K562 (cell line): ENCODE results near the gene CABLES1. TPM values are rescaled to one million over a fixed set of nuclear protein-coding genes. Genes with fewer than 3 reads are reported as not detected.
A peak's percentile ranks its signal among the peaks of the same experiment; 100 is the strongest.

Experiments
- BRCA1 ChIP-seq, 2 experiments: fragments of 450-650 bp in 1 of 2; sonication (generic) in 1 of 2; formaldehyde crosslinking in 1 of 2; IDR thresholded peaks; 2 replicates each; pipeline versions ENCODE4 v1.5.0 to v1.6.1; 2017 to 2020; ENCODE audit warnings: mild to moderate bottlenecking in 1 of 2, missing genetic modification reagents in 1 of 2
- BRF1 ChIP-seq: IDR thresholded peaks from 3 replicates; pipeline ENCODE4 v1.6.1; 2011; ENCODE audit warnings: borderline replicate concordance, mild to moderate bottlenecking; ENCODE audit not compliant: insufficient read length; ENCODE audit errors: extremely low read depth
- CCNT2 ChIP-seq: IDR thresholded peaks from 2 replicates; pipeline ENCODE4 v1.6.1; 2011; ENCODE audit warnings: borderline replicate concordance, low read depth, mild to moderate bottlenecking, moderate library complexity, mixed read lengths, low read length; ENCODE audit not compliant: insufficient read length; ENCODE audit errors: extremely low read depth
- DMBX1 ChIP-seq: fragments of 250-450 bp; sonication (Bioruptor Pico); IDR thresholded peaks from 2 replicates; pipeline ENCODE4 v1.8.0; 2022; ENCODE audit warnings: inconsistent platforms, mild to moderate bottlenecking, moderate library complexity, borderline replicate concordance
- E2F3 ChIP-seq: fragments of 250-450 bp; sonication (Bioruptor Pico); IDR thresholded peaks from 2 replicates; pipeline ENCODE4 v1.4.0; 2020; ENCODE audit warnings: mild to moderate bottlenecking
- E2F5 ChIP-seq: sonication (generic); formaldehyde crosslinking; IDR thresholded peaks from 2 replicates; pipeline ENCODE4 v1.8.0; 2022; ENCODE audit warnings: mild to moderate bottlenecking, missing genetic modification reagents
- ETV6 ChIP-seq, 3 experiments: fragments of 150-350 bp in 1 of 3; sonication (generic) in 1 of 3; formaldehyde crosslinking in 1 of 3; IDR thresholded peaks; 2 replicates each; pipeline versions ENCODE4 v1.6.1 to v1.8.0; 2014 to 2022; ENCODE audit warnings: borderline replicate concordance in 2 of 3, low read depth in 2 of 3, antibody characterized with exemption in 1 of 3, low read length in 1 of 3, mild to moderate bottlenecking in 1 of 3, missing genetic modification reagents in 1 of 3
- GABPA ChIP-seq: fragments of 200-800 bp; sonication (Bioruptor generic); conservative IDR thresholded peaks from 2 replicates; pipeline ENCODE4 v1.6.1; 2016; ENCODE audit warnings: low read depth, missing genetic modification characterization, missing compliant biosample characterization
- GATA2 ChIP-seq: sonication (generic); formaldehyde crosslinking; IDR thresholded peaks from 2 replicates; pipeline ENCODE4 v1.4.0; 2020; ENCODE audit warnings: mild to moderate bottlenecking, missing genetic modification reagents
- HDAC8 ChIP-seq: fragments of 450-650 bp; IDR thresholded peaks from 2 replicates; pipeline ENCODE4 v1.6.1; 2016; ENCODE audit warnings: mild to moderate bottlenecking, missing genetic modification characterization, moderate library complexity, missing compliant biosample characterization
- HIVEP1 ChIP-seq: fragments of 250-450 bp; sonication (Bioruptor Pico); IDR thresholded peaks from 2 replicates; pipeline ENCODE4 v1.4.0; 2020; ENCODE audit warnings: mild to moderate bottlenecking
- MAX ChIP-seq: sonication (generic); formaldehyde crosslinking; IDR thresholded peaks from 2 replicates; pipeline ENCODE4 v1.9.0; 2022; ENCODE audit warnings: mild to moderate bottlenecking, missing genetic modification reagents
- MEF2D ChIP-seq: conservative IDR thresholded peaks from 2 replicates; pipeline ENCODE4 v1.6.1; 2016; ENCODE audit warnings: low read depth, missing genetic modification characterization, missing compliant biosample characterization
- NRF1 ChIP-seq, 2 experiments: fragments of 450-650 bp; IDR thresholded peaks in 1 of 2; conservative IDR thresholded peaks in 1 of 2; 2 replicates each; pipeline ENCODE4 v1.6.1; 2014; ENCODE audit warnings: mild to moderate bottlenecking in 2 of 2
- PBX2 ChIP-seq, 2 experiments: IDR thresholded peaks in 1 of 2; conservative IDR thresholded peaks in 1 of 2; 2 replicates each; pipeline ENCODE4 v1.6.1; 2016; ENCODE audit warnings: low read depth in 2 of 2, mild to moderate bottlenecking in 1 of 2, missing compliant biosample characterization in 1 of 2, missing genetic modification characterization in 1 of 2, moderate library complexity in 1 of 2
- POLR2G ChIP-seq: fragments of 200-400 bp; formaldehyde crosslinking; IDR thresholded peaks from 2 replicates; pipeline ENCODE4 v1.6.1; 2017; ENCODE audit warnings: low read depth, mild to moderate bottlenecking, antibody characterized with exemption, low read length, moderate library complexity
- POLR2H ChIP-seq: IDR thresholded peaks from 2 replicates; pipeline ENCODE4 v1.6.1; 2016; ENCODE audit warnings: missing genetic modification characterization, low read depth, mild to moderate bottlenecking, control low read depth, missing compliant biosample characterization, moderate library complexity
- PTTG1 ChIP-seq: fragments of 450-650 bp; IDR thresholded peaks from 2 replicates; pipeline ENCODE4 v1.6.1; 2016; ENCODE audit warnings: low read depth, mild to moderate bottlenecking, missing genetic modification characterization, missing compliant biosample characterization
- RBM39 ChIP-seq: fragments of 200-400 bp; formaldehyde crosslinking; optimal IDR thresholded peaks from 2 replicates; pipeline ENCODE3; 2018; ENCODE audit warnings: low read depth, low read length
- SP2 ChIP-seq: IDR thresholded peaks from 2 replicates; pipeline ENCODE4 v1.6.1; 2011; ENCODE audit warnings: mild to moderate bottlenecking, low read depth, low read length, moderate library complexity; ENCODE audit not compliant: poor library complexity, severe bottlenecking; ENCODE audit errors: extremely low read depth
- SPI1 ChIP-seq: IDR thresholded peaks from 2 replicates; pipeline ENCODE4 v1.6.1; 2011; ENCODE audit warnings: low read depth, low read length, control low read depth, borderline replicate concordance
- ZNF347 ChIP-seq: fragments of 450-650 bp; formaldehyde crosslinking; IDR thresholded peaks from 2 replicates; pipeline ENCODE4 v1.4.0; 2020; ENCODE audit warnings: low read depth, mild to moderate bottlenecking, moderate library complexity
- ZNF589 ChIP-seq: fragments of 200-800 bp; sonication (Bioruptor generic); IDR thresholded peaks from 2 replicates; pipeline ENCODE4 v1.6.1; 2016; ENCODE audit warnings: low read depth, missing genetic modification characterization, missing compliant biosample characterization
- polyA plus RNA-seq, 8 experiments: library from polyadenylated mRNA; depleted of rRNA in 4 of 8; stranded (reverse) in 5 of 8; unstranded in 3 of 8; fragments of >200 nt; fragmentation: Nextera tagmentation in 2 of 8; fragmentation: Illumina TruSeq in 1 of 8; extraction: Ambion mirVana in 2 of 8; extraction: Trizol in 1 of 8; gene quantifications; 2 replicates each; pipeline versions ENCODE4 v1.2.1 to v1.2.3, GENCODE V29; 2011 to 2014; ENCODE audit warnings: inconsistent platforms in 1 of 8, missing spikeins in 1 of 8
- total RNA-seq, 7 experiments: library from RNA; depleted of rRNA in 6 of 7; stranded (reverse); fragments of >200 nt in 6 of 7; fragmentation: Illumina TruSeq in 2 of 7; extraction: Trizol in 2 of 7; gene quantifications; 2 replicates each; pipeline versions ENCODE4 v1.2.1 to v1.2.3, GENCODE V29; 2011 to 2021; ENCODE audit warnings: low replicate concordance in 1 of 7

Gene CABLES1
- total and polyA plus RNA-seq, 9 of the 15 experiments (the other 6 are each of a cell fraction or from before 2014, with no cell fraction given), result 0.04 to 0.10 (median 0.06) TPM; not detected in 3

GRCh38 chr18:23231340-23232021, 96.2 kb downstream of the CABLES1 start (continued):
- no peak for TF ChIP-seq HDAC8 (tag)
- TF ChIP-seq PTTG1, result no peak
- no peak for TF ChIP-seq ZNF347 (CRISPR knock-in tag)
- no peak for TF ChIP-seq POLR2H
- TF ChIP-seq GABPA (tag), result peak; percentile 75
- TF ChIP-seq CCNT2, result no peak
- no peak for TF ChIP-seq MAX (CRISPR knock-in tag)
- TF ChIP-seq BRCA1 (IDR thresholded peaks at IDR 0.05), result no peak
- TF ChIP-seq BRCA1 (CRISPR knock-in tag; IDR thresholded peaks at IDR 0.05), result no peak
- no peak for TF ChIP-seq NRF1 (conservative IDR thresholded peaks at IDR 0.05 in 1 of 2, IDR thresholded peaks at IDR 0.05 in 1 of 2)
- 0 out of 2 replicates have a peak, but pooled peaks have one; percentile 29 for TF ChIP-seq SPI1
- no peak for TF ChIP-seq RBM39
- no peak for TF ChIP-seq DMBX1 (CRISPR knock-in tag)
- TF ChIP-seq POLR2G, result no peak
- TF ChIP-seq ETV6 (IDR thresholded peaks at IDR 0.05; ENCODE audit: borderline replicate concordance in 1 of 2, low read depth in 2 of 2, low read length in 1 of 2), result no peak
- TF ChIP-seq ETV6 (CRISPR knock-in tag; IDR thresholded peaks at IDR 0.05; ENCODE audit: borderline replicate concordance), result no peak
- no peak for TF ChIP-seq BRF1
- no peak for TF ChIP-seq MEF2D (tag)
- no peak for TF ChIP-seq PBX2 (CRISPR knock-in tag; IDR thresholded peaks at IDR 0.05; ENCODE audit: low read depth)
- TF ChIP-seq PBX2 (tag; conservative IDR thresholded peaks at IDR 0.05; ENCODE audit: low read depth), result no peak
- TF ChIP-seq GATA2, result no peak
- peak; percentile 92 for TF ChIP-seq ZNF589 (CRISPR knock-in tag)
- no peak for TF ChIP-seq HIVEP1 (CRISPR knock-in tag)
- TF ChIP-seq E2F3, result no peak
- TF ChIP-seq E2F5 (CRISPR knock-in tag), result no peak
- no peak for TF ChIP-seq SP2
